GM18526 (cell line): ENCODE measurements around the gene TMEM150A.

Experiments used
- POLR2A ChIP-seq: IDR thresholded peaks from 3 replicates; pipeline ENCODE4 v1.6.1; 2011; ENCODE audit not compliant: insufficient read length; ENCODE audit errors: extremely low read depth

The TMEM150A gene

DNA sequence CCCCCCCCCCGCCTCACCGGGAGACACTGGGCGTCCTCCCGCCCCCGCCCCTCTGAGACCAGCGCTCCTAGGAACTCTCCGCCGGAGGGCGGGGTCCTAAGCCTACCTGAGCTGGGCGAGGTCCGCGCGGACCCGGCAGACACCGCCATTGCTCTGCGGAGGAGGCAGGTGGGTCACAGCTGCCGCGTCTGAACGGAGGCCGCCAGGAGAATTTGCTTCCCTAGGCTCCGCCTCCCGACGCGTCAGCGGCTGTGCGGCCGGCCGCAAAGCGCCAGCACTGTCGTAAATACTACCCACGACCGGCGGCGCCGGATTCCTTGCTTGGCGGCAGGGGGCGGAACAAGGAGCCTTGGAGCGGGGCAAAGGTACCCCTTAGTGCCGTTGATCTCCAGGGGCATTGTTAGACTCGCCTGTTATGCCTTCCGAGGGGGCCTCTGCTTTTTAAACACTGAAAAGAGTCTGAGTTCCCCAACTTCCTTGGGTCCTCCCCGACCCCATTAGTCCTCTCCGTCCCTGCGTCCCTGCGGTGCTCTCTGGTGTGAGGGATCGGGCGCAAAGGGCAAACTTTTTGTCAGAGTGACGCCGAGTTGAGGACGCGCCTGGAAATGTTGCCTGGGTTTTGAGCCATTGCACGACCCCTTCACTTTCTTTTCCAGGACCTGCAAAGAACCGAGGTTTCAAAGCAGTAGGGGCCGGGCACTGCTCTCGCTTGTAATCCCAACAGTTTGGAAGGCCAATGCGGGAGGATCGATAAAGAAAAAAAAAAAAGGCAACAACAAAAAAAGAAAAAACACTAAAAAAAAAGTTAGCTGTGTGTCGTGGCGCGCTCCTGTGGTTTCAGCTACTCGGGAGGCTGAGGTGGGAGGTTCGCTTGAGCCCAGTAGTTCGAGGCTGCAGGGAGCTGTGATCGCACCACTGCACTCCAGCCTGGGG is 41.0 kb downstream of the TMEM150A start, which contains the start of gene GGCX:
Gene GGCX (minus strand): TSS at position 214 of the 933 bp plus-strand sequence. CDS start 65 bp downstream, at position 149.
- peak; percentile 96 for TF ChIP-seq POLR2A

DNA sequence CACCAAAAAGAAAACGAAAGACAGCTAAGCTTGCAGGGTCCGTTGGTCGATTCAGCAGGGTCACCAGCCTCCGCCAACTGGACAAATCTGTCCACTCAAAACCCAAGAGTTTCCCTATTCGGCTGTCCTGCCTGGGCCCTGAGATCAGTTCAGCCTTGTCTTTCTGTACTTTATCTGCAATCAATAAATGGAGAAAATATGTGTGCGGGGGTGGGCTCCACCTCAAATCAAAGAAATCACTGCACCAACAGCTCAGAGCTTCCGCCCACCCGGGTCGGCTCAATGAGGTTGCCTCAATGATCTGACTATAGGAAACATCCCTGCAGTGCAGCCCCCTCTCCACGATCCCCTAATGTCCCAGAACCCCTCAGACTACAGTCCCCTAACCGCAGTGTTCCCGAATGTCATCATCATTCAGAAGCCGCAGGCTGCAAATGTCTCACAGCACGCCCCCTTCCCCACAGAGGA is 41.7 kb downstream of the TMEM150A start:
- TF ChIP-seq POLR2A = no peak

DNA sequence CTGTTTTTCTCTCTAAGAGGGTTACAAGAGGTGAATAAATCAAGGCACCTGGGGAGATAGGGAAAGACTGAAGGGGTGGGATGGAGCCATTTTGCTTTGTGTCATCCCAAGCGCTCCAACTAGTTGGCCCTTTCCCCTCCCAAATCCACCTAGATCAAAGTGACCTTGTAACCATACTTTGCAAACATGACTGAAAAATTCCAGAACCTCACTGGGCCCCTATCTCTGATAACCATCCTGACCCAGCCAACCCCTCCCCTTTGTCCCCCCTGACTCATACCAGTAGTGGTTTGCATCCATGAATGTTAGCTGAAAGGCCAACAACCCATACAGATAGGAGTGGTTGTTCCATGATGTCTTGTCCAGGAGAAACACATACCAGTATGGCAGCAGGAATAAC is 44.3 kb downstream of the TMEM150A start:
- TF ChIP-seq POLR2A = no peak

DNA sequence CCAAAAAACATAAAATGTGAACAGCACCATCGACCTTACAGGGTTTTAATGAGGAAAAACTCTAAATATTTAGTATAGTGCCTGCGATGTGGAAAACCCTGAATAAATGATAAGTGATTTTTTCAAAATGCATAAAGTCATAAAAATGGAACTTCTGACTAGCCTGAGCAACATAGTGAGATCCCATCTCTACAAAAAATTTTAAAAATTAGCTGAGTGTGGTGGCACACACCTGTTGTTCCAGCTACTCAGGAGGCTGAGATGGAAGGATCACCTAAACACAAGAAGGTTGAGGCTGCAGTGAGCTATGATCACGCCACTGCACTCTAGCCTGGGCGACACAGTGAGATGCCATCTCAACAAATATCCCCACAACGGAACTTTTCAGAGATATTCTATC is 45.4 kb downstream of the TMEM150A start:
- TF ChIP-seq POLR2A = no peak

DNA sequence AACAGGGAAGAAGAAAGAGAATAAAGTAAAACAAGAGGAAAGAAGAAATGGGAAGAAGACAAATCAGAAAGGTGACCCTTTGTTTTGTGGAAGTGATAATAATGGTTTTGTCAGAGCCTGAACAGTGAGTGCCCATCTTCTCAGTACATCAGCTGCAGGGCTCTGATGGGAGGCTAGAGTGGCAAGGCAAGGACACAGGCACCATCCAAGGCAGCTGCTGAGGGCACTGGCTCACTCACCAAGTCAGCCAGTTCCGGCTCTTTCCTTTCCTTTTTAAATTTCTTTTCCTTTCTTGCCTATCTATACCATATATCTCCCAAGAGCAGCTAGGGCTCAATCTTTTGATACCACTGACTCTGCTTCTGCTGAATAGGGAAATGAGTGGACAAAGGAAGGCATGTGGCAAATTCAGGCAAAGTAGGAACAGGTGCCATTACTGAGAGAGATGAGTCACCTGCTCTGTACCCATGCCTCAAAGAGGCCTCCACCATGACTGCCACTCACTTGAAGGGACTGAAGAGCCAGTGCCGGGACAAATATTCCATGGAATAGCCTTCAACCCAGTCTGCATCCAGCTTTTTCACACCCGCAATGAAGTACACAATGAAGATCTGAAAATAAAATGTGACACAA is 47.4 kb downstream of the TMEM150A start:
- no peak for TF ChIP-seq POLR2A

DNA sequence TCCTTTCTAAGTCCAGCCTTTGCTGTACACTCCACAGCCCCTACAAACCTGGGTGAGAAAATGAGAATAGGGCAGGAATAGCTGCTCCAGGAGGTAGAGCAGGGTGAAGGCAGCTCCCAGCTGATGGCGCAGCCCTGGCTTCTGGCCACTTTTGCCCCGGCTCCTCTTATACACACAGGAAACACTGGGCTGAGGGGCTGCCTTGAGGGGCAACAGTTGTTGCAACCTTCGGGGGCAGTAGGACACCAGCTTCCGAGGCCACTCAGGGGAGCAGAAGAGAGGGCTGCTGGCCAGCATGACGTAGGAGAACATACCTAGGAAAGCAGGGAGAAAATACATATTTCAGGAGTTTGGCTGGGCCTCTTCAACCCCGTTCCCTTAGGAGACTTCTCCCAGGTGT is 49.3 kb downstream of the TMEM150A start:
- no peak for TF ChIP-seq POLR2A

DNA sequence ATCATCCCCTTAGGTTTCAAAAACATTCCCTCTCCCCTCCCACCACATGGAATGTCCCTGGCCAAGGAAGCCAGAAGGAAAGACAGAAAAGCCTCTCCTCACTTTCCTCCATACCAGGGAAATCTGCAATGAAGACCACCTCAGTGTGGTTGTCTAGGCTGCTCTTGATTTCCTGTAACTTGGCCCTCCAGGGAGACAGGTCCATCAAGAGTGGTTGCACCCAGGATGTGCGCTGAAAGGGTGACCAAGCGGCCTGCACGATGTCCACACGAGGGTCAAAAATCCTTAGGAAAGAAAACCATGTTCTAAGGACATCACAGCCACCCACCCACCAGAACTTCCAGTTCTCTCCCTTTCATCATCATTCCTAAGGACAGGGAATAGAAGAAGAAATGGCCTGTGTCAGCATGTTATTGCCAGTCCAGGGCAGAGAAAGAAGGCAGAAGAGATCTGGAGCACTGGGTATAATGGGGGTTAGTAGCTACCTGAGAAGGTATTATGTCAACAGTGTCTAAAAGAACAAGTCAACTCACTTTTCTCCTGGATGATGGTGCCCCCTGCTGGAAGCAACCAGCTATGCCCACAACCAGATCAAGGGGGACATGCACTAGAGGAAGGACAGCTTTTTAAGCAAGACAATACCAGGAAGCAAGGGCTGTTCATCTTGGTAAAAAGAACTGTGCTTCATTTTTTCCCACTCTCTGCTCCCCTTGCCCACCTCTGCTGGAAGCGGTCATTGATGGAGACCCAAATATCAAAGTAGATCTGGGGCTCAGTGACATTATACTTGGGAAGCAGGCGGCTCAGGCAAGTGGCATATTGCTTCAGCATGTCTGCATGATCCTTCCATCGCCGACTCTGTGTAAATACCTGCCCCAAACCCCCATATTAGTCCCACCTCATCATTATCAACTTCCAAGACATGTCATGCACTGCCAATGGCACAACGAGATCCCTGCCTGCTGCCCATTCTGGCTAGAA is 50.5 kb downstream of the TMEM150A start:
- TF ChIP-seq POLR2A = no peak

DNA sequence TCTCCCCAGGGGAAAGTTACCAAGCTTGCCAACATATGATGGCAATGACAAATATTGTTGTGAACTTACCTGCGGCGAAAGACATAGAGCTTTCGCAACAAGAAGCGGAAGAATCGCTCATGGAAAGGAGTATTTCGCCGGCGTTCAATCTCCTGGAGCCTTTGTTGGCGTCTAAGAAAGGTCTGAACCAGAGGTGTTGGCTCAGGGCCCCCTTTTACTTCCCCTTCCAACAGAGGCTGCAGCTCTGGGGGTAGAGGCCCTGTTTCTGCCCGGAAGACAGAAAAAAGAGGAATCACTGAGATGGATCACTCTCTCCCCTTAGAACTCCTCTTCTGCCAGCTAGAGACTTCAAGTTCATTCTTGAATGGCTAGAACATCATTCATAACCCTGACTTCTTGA is 52.0 kb downstream of the TMEM150A start:
- no peak for TF ChIP-seq POLR2A

DNA sequence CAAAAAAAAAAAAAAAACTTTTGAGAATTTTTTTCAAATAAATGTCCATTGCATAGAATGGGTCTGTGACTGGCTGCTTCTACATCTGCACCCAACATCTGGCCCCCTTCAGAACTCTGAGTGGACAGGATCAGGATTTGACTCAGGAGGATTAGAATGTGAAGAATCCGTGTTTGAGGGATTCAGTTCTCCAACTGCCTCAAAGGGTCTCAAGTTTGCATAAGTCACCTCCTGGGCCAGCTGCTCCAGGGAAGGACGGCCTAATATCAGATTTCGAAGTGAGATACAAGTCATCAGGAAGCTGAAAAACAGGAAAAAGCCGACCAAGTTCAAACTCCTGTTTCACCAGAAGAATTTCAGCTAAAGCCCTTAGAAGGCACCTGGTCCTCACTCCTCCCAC is 52.7 kb downstream of the TMEM150A start:
- no peak for TF ChIP-seq POLR2A

DNA sequence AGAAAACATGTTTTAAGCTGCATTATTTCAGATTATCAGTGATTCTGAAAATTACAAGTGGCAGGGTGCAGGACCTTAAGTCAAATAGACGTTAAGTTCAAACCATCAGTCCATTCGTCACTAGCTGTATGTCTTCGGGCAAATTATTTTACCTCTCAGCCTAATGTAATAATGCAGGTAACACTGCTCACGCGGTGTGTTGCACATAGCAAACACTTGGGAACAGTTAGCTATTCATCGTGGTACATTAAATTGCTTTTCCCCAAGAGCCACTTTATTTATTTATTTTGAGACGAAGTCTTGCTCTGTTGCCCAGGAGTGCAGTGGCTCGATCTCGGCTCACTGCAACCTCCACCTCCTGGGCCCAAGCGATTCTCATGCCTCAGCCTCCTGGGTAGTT is 53.4 kb downstream of the TMEM150A start:
- TF ChIP-seq POLR2A = no peak

DNA sequence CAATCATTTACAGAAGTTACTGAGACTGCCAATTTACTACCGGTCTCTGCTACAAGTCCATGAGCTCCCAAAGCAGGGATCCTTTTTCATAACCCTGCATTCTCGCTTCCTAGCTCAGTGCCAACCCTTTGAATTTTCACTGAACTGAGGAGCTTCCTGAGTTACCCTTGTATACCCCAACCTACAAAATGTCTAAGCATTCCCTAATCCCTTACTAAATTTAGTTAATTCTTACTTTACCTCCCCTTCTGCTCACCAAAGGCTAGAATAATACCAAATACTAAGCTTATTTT is 53.9 kb downstream of the TMEM150A start:
- TF ChIP-seq POLR2A = no peak
